Measurements from ENCODE around the gene ACCS.

ACCS gene

GRCh38 chr11:44090539-44090938, 24.5 kb downstream of the ACCS start:
- no peak for DNase-seq (ENCODE audit: low read depth)

GRCh38 chr11:44094260-44094868, 28.3 kb downstream of the ACCS start:
- peak; percentile 69 for DNase-seq (ENCODE audit: low read depth)

- DNase-seq (ENCODE audit: low read depth) = peak; percentile 52
These were observed 29.7 kb downstream of the ACCS start, which contains the start of gene EXT2 for GRCh38 chr11:44095506-44096359. EXT2 (plus strand) TSS chr11:44095678; CDS start chr11:44107713, 12,035 bp downstream.

GRCh38 chr11:44096360-44097185, 30.5 kb downstream of the ACCS start:
- no peak for DNase-seq (ENCODE audit: low read depth)

- DNase-seq (ENCODE audit: low read depth) = no peak
These were observed 31.8 kb downstream of the ACCS start for GRCh38 chr11:44097821-44098220.

GRCh38 chr11:44101098-44101497, 35.0 kb downstream of the ACCS start:
- no peak for DNase-seq (ENCODE audit: low read depth)

GRCh38 chr11:44104481-44105294, 38.6 kb downstream of the ACCS start:
- no peak for DNase-seq (ENCODE audit: low read depth)

- DNase-seq (ENCODE audit: low read depth) = no peak
These were observed 42.2 kb downstream of the ACCS start for GRCh38 chr11:44108260-44108659.

- DNase-seq (ENCODE audit: low read depth) = no peak
These were observed 44.2 kb downstream of the ACCS start for GRCh38 chr11:44110231-44110679.

- no peak for DNase-seq (ENCODE audit: low read depth)
These were observed 46.2 kb downstream of the ACCS start for GRCh38 chr11:44112091-44112821.

- DNase-seq (ENCODE audit: low read depth) = no peak
These were observed 46.9 kb downstream of the ACCS start for GRCh38 chr11:44113018-44113417.

GRCh38 chr11:44113572-44113971, 47.5 kb downstream of the ACCS start:
- no peak for DNase-seq (ENCODE audit: low read depth)

GRCh38 chr11:44116234-44116830, 50.3 kb downstream of the ACCS start:
- DNase-seq (ENCODE audit: low read depth) = no peak

GRCh38 chr11:44120169-44120568, 54.1 kb downstream of the ACCS start:
- no peak for DNase-seq (ENCODE audit: low read depth)

GRCh38 chr11:44125598-44125997, 59.5 kb downstream of the ACCS start:
- DNase-seq (ENCODE audit: low read depth) = no peak

- no peak for DNase-seq (ENCODE audit: low read depth)
These were observed 60.2 kb downstream of the ACCS start for GRCh38 chr11:44126304-44126703.

- no peak for DNase-seq (ENCODE audit: low read depth)
These were observed 61.1 kb downstream of the ACCS start for GRCh38 chr11:44127130-44127529.

- DNase-seq (ENCODE audit: low read depth) = no peak
These were observed 62.7 kb downstream of the ACCS start for GRCh38 chr11:44128729-44129128.

- no peak for DNase-seq (ENCODE audit: low read depth)
These were observed 64.7 kb downstream of the ACCS start for GRCh38 chr11:44130751-44131150.

- no peak for DNase-seq (ENCODE audit: low read depth)
These were observed 67.4 kb downstream of the ACCS start for GRCh38 chr11:44133335-44133946.
